ENCODE results near the gene DNAJC6.

The DNAJC6 gene

DNA sequence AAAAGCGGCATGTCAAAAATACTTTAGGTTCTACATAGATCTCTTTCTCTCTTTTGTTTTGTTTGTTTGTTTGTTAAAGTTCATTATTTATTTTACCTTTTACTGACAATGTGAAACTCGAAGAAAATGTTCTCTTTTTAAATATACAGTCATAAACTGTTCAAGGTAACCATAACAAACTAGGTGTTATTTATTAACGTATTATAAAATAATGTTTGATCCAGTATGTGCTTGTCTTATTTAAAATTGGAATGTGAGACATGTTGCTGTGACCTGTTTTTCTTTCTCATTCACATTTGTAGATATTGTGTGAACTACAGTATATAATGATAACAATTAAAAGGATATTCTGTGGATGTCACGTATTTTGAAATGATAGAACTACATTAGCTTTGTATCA, 105.2 kb downstream of the DNAJC6 start:
- TF ChIP-seq, protein P1, sequence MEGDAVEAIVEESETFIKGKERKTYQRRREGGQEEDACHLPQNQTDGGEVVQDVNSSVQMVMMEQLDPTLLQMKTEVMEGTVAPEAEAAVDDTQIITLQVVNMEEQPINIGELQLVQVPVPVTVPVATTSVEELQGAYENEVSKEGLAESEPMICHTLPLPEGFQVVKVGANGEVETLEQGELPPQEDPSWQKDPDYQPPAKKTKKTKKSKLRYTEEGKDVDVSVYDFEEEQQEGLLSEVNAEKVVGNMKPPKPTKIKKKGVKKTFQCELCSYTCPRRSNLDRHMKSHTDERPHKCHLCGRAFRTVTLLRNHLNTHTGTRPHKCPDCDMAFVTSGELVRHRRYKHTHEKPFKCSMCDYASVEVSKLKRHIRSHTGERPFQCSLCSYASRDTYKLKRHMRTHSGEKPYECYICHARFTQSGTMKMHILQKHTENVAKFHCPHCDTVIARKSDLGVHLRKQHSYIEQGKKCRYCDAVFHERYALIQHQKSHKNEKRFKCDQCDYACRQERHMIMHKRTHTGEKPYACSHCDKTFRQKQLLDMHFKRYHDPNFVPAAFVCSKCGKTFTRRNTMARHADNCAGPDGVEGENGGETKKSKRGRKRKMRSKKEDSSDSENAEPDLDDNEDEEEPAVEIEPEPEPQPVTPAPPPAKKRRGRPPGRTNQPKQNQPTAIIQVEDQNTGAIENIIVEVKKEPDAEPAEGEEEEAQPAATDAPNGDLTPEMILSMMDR (conservative IDR thresholded peaks at IDR 0.05; ENCODE audit: low read length) = no peak
- no peak for TF ChIP-seq EZH2phosphoT487 (IDR thresholded peaks at IDR 0.05; ENCODE audit: borderline replicate concordance)
- H3K9me3 ChIP-seq (ENCODE audit: insufficient read depth, low read depth, low read length) = no peaks in the 10 kb centered on the region
- peaks cover 6% of the 10 kb centered on the region for H3K4me1 ChIP-seq (ENCODE audit: insufficient read depth, low read length, poor library complexity, severe bottlenecking)
- H2AFZ ChIP-seq (ENCODE audit: low read length) = no peak overlapping the region
- no peak overlapping the region for H3K9ac ChIP-seq (ENCODE audit: low read depth, low read length, poor library complexity, severe bottlenecking)
- no peak overlapping the region for H3K4me3 ChIP-seq (ENCODE audit: low read length, poor library complexity, severe bottlenecking)
- no peaks in the 10 kb centered on the region for H3K9me2 ChIP-seq (replicated peaks; ENCODE audit: low read depth, low read length)
- H3K79me2 ChIP-seq (ENCODE audit: insufficient read depth, low read length) = no peaks in the 10 kb centered on the region
- H4K20me1 ChIP-seq (ENCODE audit: insufficient read depth, low read length, poor library complexity, severe bottlenecking) = no peaks in the 10 kb centered on the region
- H3K27me3 ChIP-seq (ENCODE audit: insufficient read depth, low read length, poor library complexity, severe bottlenecking) = no peaks in the 10 kb centered on the region
- H3K36me3 ChIP-seq (ENCODE audit: insufficient read depth, low read length) = peaks cover 6% of the 10 kb centered on the region; the same call in 1 of the 2 replicates
- H3F3A ChIP-seq (ENCODE audit: low read depth) = no peaks in the 10 kb centered on the region
- H3K4me2 ChIP-seq (ENCODE audit: low read depth, low read length, poor library complexity, severe bottlenecking) = no peak overlapping the region

DNA sequence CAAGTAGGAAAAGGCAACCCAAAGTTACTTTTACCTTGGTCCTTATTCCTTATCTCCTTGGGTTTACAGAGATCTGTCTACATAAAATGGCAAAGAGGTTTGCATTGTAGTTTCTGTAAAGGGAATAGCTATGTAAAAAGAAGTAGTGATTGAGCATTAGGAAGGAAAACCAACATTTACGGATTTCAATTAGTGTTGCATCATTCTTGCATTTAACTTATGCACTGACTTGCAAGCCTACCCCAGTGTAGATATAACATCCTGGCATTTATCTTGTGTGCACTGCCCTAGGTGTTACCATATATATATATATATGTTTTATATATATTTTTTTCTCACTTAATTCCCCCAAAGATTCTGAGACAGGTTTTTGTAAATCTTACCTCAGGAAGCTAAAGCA, 107.4 kb downstream of the DNAJC6 start:
- H3K9ac ChIP-seq (ENCODE audit: low read depth, low read length, poor library complexity, severe bottlenecking) = no peak overlapping the region
- no peaks in the 10 kb centered on the region for H3K9me3 ChIP-seq (ENCODE audit: insufficient read depth, low read depth, low read length)
- no peak overlapping the region for H3K4me2 ChIP-seq (ENCODE audit: low read depth, low read length, poor library complexity, severe bottlenecking)
- H3K79me2 ChIP-seq (ENCODE audit: insufficient read depth, low read length) = peaks cover 10% of the 10 kb centered on the region
- no peaks in the 10 kb centered on the region for H3K9me2 ChIP-seq (replicated peaks; ENCODE audit: low read depth, low read length)
- H3K27me3 ChIP-seq (ENCODE audit: insufficient read depth, low read length, poor library complexity, severe bottlenecking) = no peaks in the 10 kb centered on the region
- no peak for TF ChIP-seq EZH2phosphoT487 (IDR thresholded peaks at IDR 0.05; ENCODE audit: borderline replicate concordance)
- TF ChIP-seq, protein P1 (conservative IDR thresholded peaks at IDR 0.05; ENCODE audit: low read length) = no peak
- peaks cover 4% of the 10 kb centered on the region for H4K20me1 ChIP-seq (ENCODE audit: insufficient read depth, low read length, poor library complexity, severe bottlenecking)
- no peaks in the 10 kb centered on the region for H3F3A ChIP-seq (ENCODE audit: low read depth)
- H3K36me3 ChIP-seq (ENCODE audit: insufficient read depth, low read length) = no peaks in the 10 kb centered on the region
- no peak overlapping the region for H3K4me3 ChIP-seq (ENCODE audit: low read length, poor library complexity, severe bottlenecking)
- peaks cover 14% of the 10 kb centered on the region for H3K4me1 ChIP-seq (ENCODE audit: insufficient read depth, low read length, poor library complexity, severe bottlenecking)
- no peak overlapping the region for H2AFZ ChIP-seq (ENCODE audit: low read length)

DNA sequence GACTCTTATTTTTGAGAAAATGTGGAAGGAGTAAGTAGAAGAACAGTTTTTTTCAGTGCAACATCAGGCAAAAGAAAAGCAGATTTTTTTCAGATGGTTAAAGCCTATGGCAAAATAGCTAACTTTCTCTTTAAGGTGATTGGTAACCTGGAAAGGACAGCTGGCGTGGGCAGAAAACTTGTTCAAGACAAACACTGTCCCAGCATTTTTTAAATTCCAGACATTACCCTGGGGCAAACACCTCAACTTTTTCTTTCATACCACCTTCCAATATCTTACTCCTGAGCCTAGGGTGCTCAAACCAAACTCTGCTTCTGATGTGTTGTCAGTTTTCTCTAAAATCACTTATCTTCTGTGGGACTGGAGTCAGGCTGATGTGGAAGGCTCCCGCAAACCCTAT, 108.4 kb downstream of the DNAJC6 start:
- H3K4me3 ChIP-seq (ENCODE audit: low read length, poor library complexity, severe bottlenecking) = no peak overlapping the region
- no peaks in the 10 kb centered on the region for H3K36me3 ChIP-seq (ENCODE audit: insufficient read depth, low read length)
- no peaks in the 10 kb centered on the region for H3K27me3 ChIP-seq (ENCODE audit: insufficient read depth, low read length, poor library complexity, severe bottlenecking)
- no peak for TF ChIP-seq EZH2phosphoT487 (IDR thresholded peaks at IDR 0.05; ENCODE audit: borderline replicate concordance)
- TF ChIP-seq, protein P1 (conservative IDR thresholded peaks at IDR 0.05; ENCODE audit: low read length) = no peak
- no peak overlapping the region for H2AFZ ChIP-seq (ENCODE audit: low read length)
- H3K4me1 ChIP-seq (ENCODE audit: insufficient read depth, low read length, poor library complexity, severe bottlenecking) = peaks cover 23% of the 10 kb centered on the region
- H4K20me1 ChIP-seq (ENCODE audit: insufficient read depth, low read length, poor library complexity, severe bottlenecking) = peaks cover 14% of the 10 kb centered on the region
- H3K9ac ChIP-seq (ENCODE audit: low read depth, low read length, poor library complexity, severe bottlenecking) = no peak overlapping the region
- H3K4me2 ChIP-seq (ENCODE audit: low read depth, low read length, poor library complexity, severe bottlenecking) = no peak overlapping the region
- no peaks in the 10 kb centered on the region for H3F3A ChIP-seq (ENCODE audit: low read depth)
- H3K79me2 ChIP-seq (ENCODE audit: insufficient read depth, low read length) = peaks cover 19% of the 10 kb centered on the region
- H3K9me3 ChIP-seq (ENCODE audit: insufficient read depth, low read depth, low read length) = no peaks in the 10 kb centered on the region
- H3K9me2 ChIP-seq (replicated peaks; ENCODE audit: low read depth, low read length) = no peaks in the 10 kb centered on the region
